ENCODE measurements around the gene PTTG1IP.
A peak's percentile ranks its signal among the peaks of the same experiment; 100 is the strongest.

PTTG1IP gene

GRCh38 chr21:44910229-44911067 lies 37.0 kb upstream of the PTTG1IP start:
- DNase-seq (ENCODE audit: insufficient read length, low spot score): no peak

GRCh38 chr21:44909719-44910118 lies 36.2 kb upstream of the PTTG1IP start:
- no peak for FAIRE-seq

More at GRCh38 chr21:44910229-44911067, 37.0 kb upstream of the PTTG1IP start:
- FAIRE-seq: no peak

GRCh38 chr21:44908908-44909307 lies 35.4 kb upstream of the PTTG1IP start:
- no peak for DNase-seq (ENCODE audit: insufficient read length, low spot score)
- FAIRE-seq: no peak

More at GRCh38 chr21:44909719-44910118, 36.2 kb upstream of the PTTG1IP start:
- no peak for DNase-seq (ENCODE audit: insufficient read length, low spot score)

GRCh38 chr21:44907966-44908895 lies 34.7 kb upstream of the PTTG1IP start:
- FAIRE-seq: no peak
- DNase-seq (ENCODE audit: insufficient read length, low spot score): no peak

- DNase-seq (ENCODE audit: insufficient read length, low spot score) (no peak), FAIRE-seq (no peak)
Observed at GRCh38 chr21:44907225-44907965, 33.9 kb upstream of the PTTG1IP start.

GRCh38 chr21:44905728-44906090 lies 32.2 kb upstream of the PTTG1IP start:
- DNase-seq (ENCODE audit: insufficient read length, low spot score) (no peak), FAIRE-seq (no peak)

GRCh38 chr21:44905016-44905727 lies 31.7 kb upstream of the PTTG1IP start:
- DNase-seq (ENCODE audit: insufficient read length, low spot score) (no peak), FAIRE-seq (no peak)

- DNase-seq (ENCODE audit: insufficient read length, low spot score): no peak
- FAIRE-seq: peak; percentile 97
Observed at GRCh38 chr21:44904141-44904923, 30.8 kb upstream of the PTTG1IP start.

GRCh38 chr21:44903689-44904088 lies 30.2 kb upstream of the PTTG1IP start:
- no peak for FAIRE-seq
- no peak for DNase-seq (ENCODE audit: insufficient read length, low spot score)

- FAIRE-seq (no peak), DNase-seq (ENCODE audit: insufficient read length, low spot score) (no peak)
Observed at GRCh38 chr21:44903050-44903685, 29.7 kb upstream of the PTTG1IP start.

GRCh38 chr21:44902268-44903049 lies 29.0 kb upstream of the PTTG1IP start:
- DNase-seq (ENCODE audit: insufficient read length, low spot score) (no peak), FAIRE-seq (peak; percentile 99)

- no peak for FAIRE-seq
- DNase-seq (ENCODE audit: insufficient read length, low spot score): no peak
Observed at GRCh38 chr21:44901391-44902074, 28.0 kb upstream of the PTTG1IP start.

GRCh38 chr21:44900559-44901251 lies 27.2 kb upstream of the PTTG1IP start:
- FAIRE-seq: no peak
- no peak for DNase-seq (ENCODE audit: insufficient read length, low spot score)

- no peak for DNase-seq (ENCODE audit: insufficient read length, low spot score)
- no peak for FAIRE-seq
Observed at GRCh38 chr21:44899768-44900558, 26.5 kb upstream of the PTTG1IP start.

GRCh38 chr21:44898851-44899767 lies 25.6 kb upstream of the PTTG1IP start:
- DNase-seq (ENCODE audit: insufficient read length, low spot score) (no peak), FAIRE-seq (no peak)
